Mucosa of descending colon (tissue), 3 donors: ENCODE measurements around the gene SURF1. TPM values are rescaled to one million over a fixed set of nuclear protein-coding genes. Genes with fewer than 3 reads are reported as not detected.

ENCODE experiments used
- ATAC-seq: fragments of 200-7000 bp; cut with Tn5 transposase; one replicate; pipeline ENCODE4 v1.9.1; 2020; ENCODE audit warnings: mild to moderate bottlenecking, moderate library complexity
- DNase-seq, 3 donors: peaks; one replicate each; pipeline ENCODE4 v3.0.0-alpha.2; 2020
- H3K36me3 ChIP-seq: fragments of 200-600 bp; one replicate; pipeline ENCODE4 v1.8.0; 2021; ENCODE audit warnings: low read depth, mild to moderate bottlenecking
- H3K4me1 ChIP-seq: fragments of 200-600 bp; one replicate; pipeline ENCODE4 v1.8.0; 2021; ENCODE audit warnings: low read depth, mild to moderate bottlenecking
- H3K4me3 ChIP-seq: fragments of 200-600 bp; one replicate; pipeline ENCODE4 v1.8.0; 2021; ENCODE audit warnings: mild to moderate bottlenecking
- H3K9me3 ChIP-seq: fragments of 200-600 bp; one replicate; pipeline ENCODE4 v1.8.0; 2021; ENCODE audit warnings: mild to moderate bottlenecking
- intact Hi-C, 2 donors: fragments of 100-400 bp; cut with DNase I in 1 of 2; cut with micrococcal nuclease in 1 of 2; formaldehyde crosslinking; loops; one replicate each; pipeline versions ENCODE4 v1.11.0 to v1.11.1; 2022; cut with DNase I, micrococcal nuclease
- total RNA-seq, 3 donors: library from RNA; stranded (reverse); fragmentation: NEBNext Ultra II Directional in 2 of 3; extraction: Animal tissue kit (Norgen Biotek cat#: 25700) in 2 of 3; gene quantifications; one replicate each; pipeline versions ENCODE4 v1.2.1 to v1.2.4, GENCODE V29; 2021 to 2023
- TF ChIP-seq, protein P1 (sequence below): fragments of 200-600 bp; IDR thresholded peaks from one replicate; pipeline ENCODE4 v1.8.0; 2022; ENCODE audit warnings: antibody characterized with exemption, mild to moderate bottlenecking
- donor health status: DM: no; HTN: no; CAD: no; lungs with moderate emphysema.
- donor health status: DM: no; HTN: no; CAD: no.
- donor health status: DM: no; HTN: yes; CAD: no.

Gene SURF1
- total RNA-seq, 3 donors from 2014 or later = 45.4 to 63.0 (median 52.2) TPM

DNA sequence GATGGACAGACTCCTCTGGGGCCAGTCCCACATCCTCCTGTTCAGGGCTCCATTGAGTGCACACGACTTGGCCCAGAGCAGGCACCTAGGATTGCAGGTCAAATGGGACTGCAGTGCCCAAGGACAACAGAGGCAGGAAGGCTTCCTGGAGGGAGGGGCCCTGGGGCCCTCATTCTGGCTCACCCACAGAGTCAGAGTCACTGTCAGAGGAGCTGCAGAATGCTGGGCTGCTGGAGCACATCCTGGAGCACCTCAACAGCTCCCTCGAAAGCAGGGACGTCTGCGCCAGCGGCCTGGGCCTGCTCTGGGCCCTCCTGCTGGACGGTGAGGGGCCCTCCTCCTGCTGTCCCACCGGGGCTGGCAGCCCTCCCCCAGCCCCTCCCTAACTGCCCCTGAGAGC, 46.4 kb upstream of the SURF1 start:
- TF ChIP-seq, protein P1, sequence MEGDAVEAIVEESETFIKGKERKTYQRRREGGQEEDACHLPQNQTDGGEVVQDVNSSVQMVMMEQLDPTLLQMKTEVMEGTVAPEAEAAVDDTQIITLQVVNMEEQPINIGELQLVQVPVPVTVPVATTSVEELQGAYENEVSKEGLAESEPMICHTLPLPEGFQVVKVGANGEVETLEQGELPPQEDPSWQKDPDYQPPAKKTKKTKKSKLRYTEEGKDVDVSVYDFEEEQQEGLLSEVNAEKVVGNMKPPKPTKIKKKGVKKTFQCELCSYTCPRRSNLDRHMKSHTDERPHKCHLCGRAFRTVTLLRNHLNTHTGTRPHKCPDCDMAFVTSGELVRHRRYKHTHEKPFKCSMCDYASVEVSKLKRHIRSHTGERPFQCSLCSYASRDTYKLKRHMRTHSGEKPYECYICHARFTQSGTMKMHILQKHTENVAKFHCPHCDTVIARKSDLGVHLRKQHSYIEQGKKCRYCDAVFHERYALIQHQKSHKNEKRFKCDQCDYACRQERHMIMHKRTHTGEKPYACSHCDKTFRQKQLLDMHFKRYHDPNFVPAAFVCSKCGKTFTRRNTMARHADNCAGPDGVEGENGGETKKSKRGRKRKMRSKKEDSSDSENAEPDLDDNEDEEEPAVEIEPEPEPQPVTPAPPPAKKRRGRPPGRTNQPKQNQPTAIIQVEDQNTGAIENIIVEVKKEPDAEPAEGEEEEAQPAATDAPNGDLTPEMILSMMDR = no peak
- Histone ChIP-seq H3K4me1 (no peaks in the 10 kb centered on the region), H3K9me3 (no peaks in the 10 kb centered on the region), H3K4me3 (no peak overlapping the region), H3K36me3 (no peaks in the 10 kb centered on the region)
- no peak for DNase-seq
- no peak for ATAC-seq
- intact Hi-C loops = no loop called here

DNA sequence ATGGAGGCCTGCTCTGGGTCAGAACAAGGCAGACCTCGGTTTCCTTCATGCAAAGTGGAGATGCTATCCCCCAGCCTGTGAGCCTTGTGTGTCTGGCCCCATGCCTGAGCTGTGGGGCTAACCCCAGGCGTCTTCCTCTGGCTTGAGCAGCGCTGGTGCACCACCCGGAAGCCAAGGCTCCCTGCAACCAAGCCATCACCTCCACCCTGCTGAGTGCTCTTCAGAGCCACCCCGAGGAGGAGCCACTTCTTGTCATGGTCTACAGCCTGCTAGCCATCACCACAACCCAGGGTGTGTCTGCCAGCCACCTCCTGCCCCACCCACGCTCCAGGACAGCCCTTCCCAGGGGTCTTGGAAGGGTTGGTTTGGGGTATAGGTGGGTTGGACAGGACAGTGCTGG, 45.3 kb upstream of the SURF1 start:
- intact Hi-C loops = no loop called here

DNA sequence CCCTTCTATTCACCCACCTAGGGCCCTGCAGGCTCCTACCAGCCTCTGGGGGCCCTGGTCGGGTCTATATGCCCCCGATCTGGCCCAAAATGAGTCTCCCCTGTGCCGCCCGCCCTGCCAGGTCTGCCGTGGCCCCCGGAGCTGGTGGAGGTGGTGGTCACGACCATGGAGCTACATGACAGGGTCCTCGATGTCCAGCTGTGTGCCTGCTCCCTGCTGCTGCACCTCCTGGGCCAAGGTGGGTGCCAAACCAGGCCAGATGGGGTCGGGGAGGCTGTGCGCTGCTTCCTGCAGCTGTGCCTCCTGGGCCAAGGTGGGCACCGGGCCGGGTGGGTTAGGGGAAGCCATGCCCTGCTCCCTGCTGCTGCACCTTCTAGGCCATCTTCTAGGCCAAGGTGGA, 44.0 kb upstream of the SURF1 start:
- no peaks in the 10 kb centered on the region for H3K36me3 ChIP-seq
- intact Hi-C loops = no loop called here
- H3K9me3 ChIP-seq = no peaks in the 10 kb centered on the region
- H3K4me1 ChIP-seq = no peaks in the 10 kb centered on the region
- ATAC-seq (no peak), DNase-seq (no peak)
- H3K4me3 ChIP-seq = no peak overlapping the region
- TF ChIP-seq, protein P1 = no peak

More for the DNA sequence above, 45.3 kb upstream of the SURF1 start:
- ATAC-seq (no peak), DNase-seq (no peak)
- Histone ChIP-seq H3K9me3 (no peaks in the 10 kb centered on the region), H3K4me3 (no peak overlapping the region), H3K4me1 (no peaks in the 10 kb centered on the region), H3K36me3 (no peaks in the 10 kb centered on the region)
- TF ChIP-seq, protein P1 = no peak

DNA sequence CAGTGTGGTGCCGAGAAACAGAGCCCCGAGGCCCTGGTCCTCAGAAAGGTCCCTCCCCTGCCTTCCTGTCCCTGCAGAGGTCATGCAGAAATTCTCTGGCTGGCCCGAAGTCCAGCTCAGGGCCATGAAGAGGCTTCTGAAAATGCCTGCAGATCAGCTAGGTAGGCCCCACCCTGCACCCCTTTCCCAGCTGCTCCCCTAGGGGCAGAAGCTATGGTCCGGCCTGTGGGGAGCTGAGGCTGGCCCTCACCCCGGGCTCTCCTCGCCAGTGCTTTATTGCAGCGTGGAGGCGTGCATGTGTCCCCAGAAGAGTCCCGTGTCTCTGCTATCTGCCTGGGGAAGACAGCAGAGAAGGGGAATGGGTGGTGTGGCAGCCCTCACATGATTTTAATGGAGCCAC, 41.6 kb upstream of the SURF1 start:
- no peaks in the 10 kb centered on the region for H3K36me3 ChIP-seq
- TF ChIP-seq, protein P1 = no peak
- H3K4me1 ChIP-seq = no peaks in the 10 kb centered on the region
- ATAC-seq (no peak), DNase-seq (no peak)
- intact Hi-C loops = no loop called here
- no peaks in the 10 kb centered on the region for H3K9me3 ChIP-seq
- no peak overlapping the region for H3K4me3 ChIP-seq

DNA sequence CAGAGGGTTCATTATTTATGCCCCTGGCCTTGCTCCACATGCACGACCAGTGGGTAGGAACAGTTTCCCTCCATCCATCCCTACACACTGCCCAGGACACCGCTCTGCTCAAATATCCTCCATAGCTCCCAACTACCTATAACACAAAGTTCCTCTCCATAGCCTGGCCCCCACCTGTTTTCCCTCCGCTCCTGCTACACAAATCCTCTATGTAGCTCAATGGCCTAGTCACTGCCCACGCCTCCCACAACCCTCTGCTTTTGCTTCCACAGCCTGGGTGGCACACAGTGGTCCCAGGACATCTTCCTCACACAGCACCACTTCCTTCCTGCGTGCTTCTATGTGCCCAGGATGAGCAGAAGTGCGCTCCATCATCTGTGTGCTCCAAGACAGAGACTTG, 41.1 kb upstream of the SURF1 start:
- H3K4me1 ChIP-seq = no peaks in the 10 kb centered on the region
- no peak for ATAC-seq
- H3K4me3 ChIP-seq = no peak overlapping the region
- no peak for DNase-seq
- TF ChIP-seq, protein P1 = no peak
- no peaks in the 10 kb centered on the region for H3K36me3 ChIP-seq
- intact Hi-C loops = no loop called here
- no peaks in the 10 kb centered on the region for H3K9me3 ChIP-seq

DNA sequence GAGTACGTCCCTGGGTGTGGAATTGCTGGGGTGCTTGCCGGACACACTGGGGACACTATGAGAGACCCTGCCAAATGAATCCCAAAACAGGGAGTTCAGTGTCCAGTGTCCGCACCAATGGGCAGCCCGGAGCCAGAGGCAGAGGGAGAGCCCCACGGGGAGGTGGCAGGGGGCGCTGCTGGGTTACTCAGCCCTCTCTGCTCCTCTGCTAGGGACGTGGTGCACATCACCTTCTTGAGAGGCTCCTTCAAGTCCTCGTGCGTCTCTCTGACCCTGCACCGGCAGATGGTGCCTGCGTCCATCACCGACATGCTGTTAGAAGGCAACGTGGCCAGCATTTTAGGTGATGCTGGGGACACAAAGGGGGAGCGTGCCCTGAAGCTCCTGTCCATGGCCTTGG, 40.7 kb upstream of the SURF1 start:
- no peaks in the 10 kb centered on the region for H3K36me3 ChIP-seq
- intact Hi-C loops = no loop called here
- H3K4me1 ChIP-seq = no peaks in the 10 kb centered on the region
- H3K9me3 ChIP-seq = no peaks in the 10 kb centered on the region
- no peak overlapping the region for H3K4me3 ChIP-seq
- TF ChIP-seq, protein P1 = no peak
- DNase-seq (peak in 2 of 3 donors; percentile 25 to 53), ATAC-seq (peak; percentile 26)
